Measurements from ENCODE around the gene ALG13.

GRCh38 chrX:111646515-111646914 is 34.5 kb upstream of the ALG13 start:
- no peak for TF ChIP-seq POLR2AphosphoS5 (IDR thresholded peaks at IDR 0.05; ENCODE audit: low read depth, low read length)
- no peak for TF ChIP-seq REST (IDR thresholded peaks at IDR 0.05; ENCODE audit: insufficient read depth in 1 of 2, low read depth in 2 of 2, low read length in 2 of 2)
- no peak for TF ChIP-seq TAF1 (IDR thresholded peaks at IDR 0.05; ENCODE audit: borderline replicate concordance, insufficient read depth, low read length)
- TF ChIP-seq SIN3A (IDR thresholded peaks at IDR 0.05; ENCODE audit: borderline replicate concordance, insufficient read depth, low read length), result no peak
- no peak for TF ChIP-seq FOXP2 (optimal IDR thresholded peaks at IDR 0.05; ENCODE audit: borderline replicate concordance, extremely low read depth, extremely low read length, insufficient read depth)

Data from PFSK-1 (cell line).